Activated naive CD8-positive, alpha-beta T cell treated with anti-CD3 and anti-CD28 coated beads for 36 hours (primary cell): ENCODE results near the gene ACAP3. TPM values are rescaled to one million over a fixed set of nuclear protein-coding genes. Genes with fewer than 3 reads are reported as not detected.

Experiments
- DNase-seq: peaks from one replicate; pipeline ENCODE4 v3.0.0; 2021
- H3K27ac Mint-ChIP-seq: one replicate; pipeline ENCODE4 v1.8.0; 2022; ENCODE audit warnings: mild to moderate bottlenecking, moderate library complexity, mixed read lengths
- H3K27me3 Mint-ChIP-seq: one replicate; pipeline ENCODE4 v1.8.0; 2022; ENCODE audit warnings: mild to moderate bottlenecking, mixed read lengths
- H3K36me3 Mint-ChIP-seq: one replicate; pipeline ENCODE4 v1.8.0; 2021; ENCODE audit warnings: mild to moderate bottlenecking, mixed read lengths
- H3K4me1 Mint-ChIP-seq: one replicate; pipeline ENCODE4 v1.8.0; 2021; ENCODE audit warnings: mixed read lengths
- H3K4me3 Mint-ChIP-seq: one replicate; pipeline ENCODE4 v1.8.0; 2022; ENCODE audit warnings: mild to moderate bottlenecking, moderate library complexity, mixed read lengths
- H3K9me3 Mint-ChIP-seq: one replicate; pipeline ENCODE4 v1.8.0; 2022; ENCODE audit warnings: mixed read lengths
- total RNA-seq, 2 experiments: library from RNA; stranded (reverse); gene quantifications; one replicate each; pipeline ENCODE4 v1.2.3, GENCODE V29; 2021

ACAP3 gene
- total RNA-seq, 2 experiments from 2014 or later = 26.6 to 28.4 TPM

DNA sequence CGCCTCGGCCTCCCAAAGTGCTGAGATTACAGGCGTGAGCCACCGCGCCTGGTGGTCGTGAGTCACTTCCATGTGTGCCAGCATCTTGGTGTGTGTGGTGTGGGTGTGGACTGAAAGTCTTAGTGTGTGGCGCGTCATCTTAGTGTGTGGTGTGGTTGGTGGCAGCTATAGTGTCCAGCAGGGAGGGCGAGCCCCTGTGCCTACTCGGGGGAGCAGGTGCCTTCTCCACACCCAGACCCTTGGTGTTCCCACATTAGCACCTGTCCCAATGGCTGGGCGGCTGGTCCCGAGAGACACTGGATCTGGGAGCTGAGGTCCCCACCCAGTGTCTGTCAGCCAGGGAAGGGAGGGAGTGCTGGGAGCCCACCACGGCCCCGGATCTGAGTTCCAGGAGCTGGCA, 24.7 kb downstream of the ACAP3 start:
- Mint-ChIP-seq H3K4me1 (no peaks in the 10 kb centered on the region), H3K27me3 (no peaks in the 10 kb centered on the region), H3K27ac (no peak overlapping the region), H3K4me3 (no peak overlapping the region), H3K9me3 (no peaks in the 10 kb centered on the region), H3K36me3 (no peaks in the 10 kb centered on the region)
- no peak for DNase-seq

DNA sequence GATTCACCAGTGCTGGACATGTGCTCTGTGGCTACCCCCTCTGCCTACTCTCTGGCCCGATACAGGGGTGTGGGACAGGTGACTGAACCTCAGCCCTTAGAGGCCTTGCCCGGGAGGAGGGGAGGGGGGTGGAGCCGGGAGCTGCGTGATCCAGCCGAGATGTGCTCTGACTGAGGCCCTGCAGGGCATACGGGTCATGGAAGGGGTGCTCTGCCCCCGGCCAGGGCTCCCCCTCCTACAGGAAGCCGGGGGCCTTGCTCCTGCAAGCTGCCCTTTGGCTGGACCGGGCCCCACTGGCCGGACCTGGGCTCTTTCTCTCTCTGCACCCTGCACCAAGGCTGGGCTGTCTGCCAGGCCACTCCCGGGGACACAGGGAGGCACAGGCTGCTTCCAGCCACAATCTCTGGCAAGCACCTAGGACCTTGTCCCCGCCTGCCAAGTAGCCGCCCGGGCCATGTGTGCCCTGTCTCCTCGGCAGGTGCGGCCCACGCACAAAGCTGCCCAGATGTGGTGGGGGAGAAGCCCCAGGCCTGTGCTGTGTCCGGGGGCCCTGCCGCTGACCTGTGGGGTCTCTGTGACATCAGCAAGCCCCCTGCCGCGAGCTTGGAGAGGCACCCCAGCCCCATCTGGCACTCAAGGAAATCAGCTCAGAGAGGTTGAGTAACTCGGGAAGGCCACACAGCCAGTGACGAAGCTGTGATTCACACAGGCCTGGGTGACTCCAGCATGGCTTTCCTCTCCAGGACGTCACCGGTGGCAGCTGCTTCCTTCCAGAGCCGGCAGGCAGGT, 26.0 kb downstream of the ACAP3 start:
- no peaks in the 10 kb centered on the region for H3K36me3 Mint-ChIP-seq
- no peaks in the 10 kb centered on the region for H3K9me3 Mint-ChIP-seq
- H3K4me1 Mint-ChIP-seq = no peaks in the 10 kb centered on the region
- H3K27ac Mint-ChIP-seq = no peak overlapping the region
- no peak for DNase-seq
- H3K27me3 Mint-ChIP-seq = no peaks in the 10 kb centered on the region
- H3K4me3 Mint-ChIP-seq = no peak overlapping the region

DNA sequence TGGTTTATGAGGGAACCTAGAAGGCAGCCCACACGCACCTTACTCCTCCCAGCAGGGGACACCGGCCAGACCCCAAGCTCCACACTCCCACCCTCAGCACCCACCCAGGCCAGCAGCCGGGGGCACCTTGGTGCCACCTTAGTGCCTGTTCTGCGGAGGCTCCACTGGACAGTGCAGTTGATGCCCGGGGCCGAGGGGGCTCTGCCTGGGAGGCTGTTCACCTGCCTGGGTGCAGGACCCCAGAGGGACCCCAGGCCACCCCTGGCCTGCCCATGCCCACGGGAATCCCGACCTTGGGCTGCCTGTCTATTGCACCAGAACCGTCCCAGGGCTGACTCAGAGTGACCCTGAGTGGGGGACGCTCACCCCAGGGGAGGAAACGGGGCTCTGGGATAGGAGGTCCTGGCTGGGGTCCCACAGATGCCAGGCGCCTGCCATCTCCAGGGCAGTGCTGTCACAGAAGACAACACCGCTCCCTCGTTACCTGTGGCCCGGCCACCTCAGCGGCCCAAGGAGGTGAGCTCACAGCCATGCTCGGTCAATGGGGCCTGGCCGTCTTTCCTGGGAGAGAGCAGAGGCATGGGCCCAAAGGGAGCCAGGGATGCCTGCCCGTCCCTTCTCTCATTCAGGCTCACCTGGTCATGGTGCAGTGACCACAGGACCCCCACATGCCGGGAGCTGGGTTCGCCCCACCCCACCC, 26.8 kb downstream of the ACAP3 start:
- Mint-ChIP-seq H3K9me3 (no peaks in the 10 kb centered on the region), H3K4me1 (no peaks in the 10 kb centered on the region), H3K36me3 (no peaks in the 10 kb centered on the region), H3K4me3 (no peak overlapping the region), H3K27ac (no peak overlapping the region), H3K27me3 (no peaks in the 10 kb centered on the region)
- DNase-seq = no peak

DNA sequence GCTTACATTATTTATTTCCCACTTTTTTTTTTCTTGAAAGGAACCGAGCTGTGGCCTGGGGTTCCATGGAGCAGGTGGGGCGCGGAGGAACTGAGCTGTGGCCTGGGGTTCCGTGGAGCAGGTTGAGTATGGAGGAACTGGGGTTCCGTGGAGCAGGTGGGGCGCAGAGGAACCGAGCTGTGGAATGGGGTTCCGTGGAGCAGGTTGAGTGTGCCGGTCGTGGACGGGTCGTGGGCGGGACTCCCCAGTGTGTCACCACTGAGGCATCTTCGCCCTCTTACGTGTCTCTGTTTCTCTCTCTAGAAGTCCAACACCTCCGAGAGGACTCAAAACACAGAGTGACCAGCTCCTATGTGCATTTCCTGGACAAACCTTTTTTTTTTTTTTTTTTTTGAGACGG, 28.7 kb downstream of the ACAP3 start:
- Mint-ChIP-seq H3K4me1 (peaks cover 6% of the 10 kb centered on the region), H3K27ac (no peak overlapping the region), H3K36me3 (no peaks in the 10 kb centered on the region), H3K27me3 (no peaks in the 10 kb centered on the region), H3K9me3 (no peaks in the 10 kb centered on the region), H3K4me3 (no peak overlapping the region)
- no peak for DNase-seq

DNA sequence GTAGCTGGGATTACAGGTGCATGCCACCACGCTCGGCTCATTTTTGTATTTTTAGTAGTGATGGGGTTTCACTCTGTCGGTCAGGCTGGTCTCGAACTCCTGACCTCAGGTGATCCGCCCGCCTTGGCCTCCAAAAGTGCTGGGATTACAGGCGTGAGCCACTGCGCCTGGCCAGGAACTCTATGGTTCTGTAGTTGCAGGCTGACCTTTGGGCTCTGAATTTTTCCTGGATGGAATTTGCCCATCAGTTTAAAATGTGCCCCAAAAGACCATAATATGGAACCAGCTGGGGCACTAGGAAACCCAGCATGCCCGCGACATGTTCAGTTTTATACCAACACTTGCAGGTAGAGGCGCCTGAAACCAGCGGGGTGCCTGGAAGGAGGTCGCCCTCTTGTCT, 29.1 kb downstream of the ACAP3 start:
- Mint-ChIP-seq H3K4me3 (no peak overlapping the region), H3K36me3 (no peaks in the 10 kb centered on the region), H3K27me3 (no peaks in the 10 kb centered on the region), H3K4me1 (peaks cover 6% of the 10 kb centered on the region), H3K27ac (no peak overlapping the region), H3K9me3 (no peaks in the 10 kb centered on the region)
- DNase-seq = no peak

DNA sequence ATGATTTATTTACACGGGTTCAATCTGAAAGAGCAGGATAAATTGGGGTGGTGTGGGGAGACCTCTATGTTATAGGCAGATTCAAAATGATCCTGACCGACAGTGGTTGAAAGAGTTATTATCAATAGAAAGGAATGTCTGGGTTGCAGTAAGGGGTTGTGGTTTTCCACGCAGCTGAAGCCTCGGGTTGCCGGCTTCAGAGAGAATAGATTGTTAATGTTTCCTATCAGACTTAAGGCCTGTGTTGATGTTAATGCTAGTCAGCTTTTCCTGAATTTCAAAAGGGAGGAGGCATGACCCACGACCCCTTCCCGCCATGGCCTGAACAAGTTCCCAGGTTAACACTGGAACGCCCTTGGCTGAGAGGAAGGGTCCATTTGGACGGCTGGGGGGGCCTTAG, 31.9 kb downstream of the ACAP3 start:
- Mint-ChIP-seq H3K36me3 (peaks cover 14% of the 10 kb centered on the region), H3K27ac (no peak overlapping the region), H3K27me3 (no peaks in the 10 kb centered on the region), H3K9me3 (no peaks in the 10 kb centered on the region), H3K4me3 (no peak overlapping the region), H3K4me1 (peaks cover 24% of the 10 kb centered on the region)
- DNase-seq = no peak

DNA sequence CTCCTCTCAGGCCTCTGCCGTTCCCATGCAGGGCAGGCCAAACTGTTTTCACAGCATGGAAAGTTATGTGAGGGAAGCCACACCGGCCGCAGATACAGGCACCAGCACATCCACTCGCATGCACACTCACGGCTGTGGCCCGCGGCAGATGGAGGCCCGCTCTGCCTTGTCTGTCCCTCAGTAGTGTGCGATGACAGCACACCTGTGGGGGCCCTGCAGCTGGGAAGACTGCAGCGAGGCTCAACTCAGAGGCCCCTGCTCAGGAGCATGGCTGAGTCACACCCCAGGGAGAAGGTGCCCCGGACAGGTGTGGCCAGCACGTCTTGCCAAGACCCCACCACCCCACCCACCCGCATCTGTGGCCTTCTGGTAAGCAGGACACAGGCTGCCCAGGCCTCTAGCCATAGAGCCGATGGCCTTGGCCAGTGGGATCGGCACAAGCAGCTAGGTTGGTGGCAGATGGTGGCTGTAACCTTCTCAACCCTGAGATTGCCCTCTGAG, 32.7 kb downstream of the ACAP3 start:
- Mint-ChIP-seq H3K4me1 (peaks cover 32% of the 10 kb centered on the region), H3K36me3 (peaks cover 23% of the 10 kb centered on the region), H3K27me3 (no peaks in the 10 kb centered on the region), H3K27ac (no peak overlapping the region), H3K9me3 (no peaks in the 10 kb centered on the region), H3K4me3 (peak overlapping the region; percentile 79)
- DNase-seq = no peak

DNA sequence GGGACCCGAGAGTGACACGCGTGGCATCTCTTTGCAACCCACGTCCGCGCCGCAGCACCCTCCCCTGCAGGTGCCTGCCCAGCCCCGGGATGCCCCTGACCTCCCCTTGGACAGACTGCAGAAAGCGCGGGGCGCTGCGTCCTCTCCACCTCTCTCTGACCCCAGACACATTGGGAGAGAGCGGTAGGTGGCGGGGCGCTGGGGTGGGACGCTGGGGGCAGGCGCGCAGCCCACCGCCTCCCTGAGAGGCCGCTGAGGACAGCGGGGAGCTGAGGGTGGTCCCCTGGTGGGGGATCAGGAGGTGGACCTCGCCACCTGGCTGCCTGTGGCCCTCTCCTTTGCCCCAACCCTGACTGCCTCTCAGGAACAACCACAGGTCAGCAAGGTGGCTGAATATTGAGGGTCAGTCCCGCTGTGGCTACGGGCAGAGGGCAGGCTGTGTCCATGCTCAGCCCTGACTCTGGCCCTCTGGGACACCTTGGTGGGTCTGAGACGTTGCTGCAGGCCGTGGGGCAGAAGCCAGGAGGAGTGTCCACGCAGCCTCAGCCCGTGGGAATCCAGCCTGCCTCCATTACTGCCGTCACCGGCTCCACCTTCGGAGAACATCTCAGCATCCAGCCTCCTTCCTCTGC, 33.3 kb downstream of the ACAP3 start:
- H3K27me3 Mint-ChIP-seq = no peaks in the 10 kb centered on the region
- no peak for DNase-seq
- H3K4me1 Mint-ChIP-seq = peaks cover 36% of the 10 kb centered on the region
- peaks cover 26% of the 10 kb centered on the region for H3K36me3 Mint-ChIP-seq
- peak overlapping the region; percentile 79 for H3K4me3 Mint-ChIP-seq
- H3K27ac Mint-ChIP-seq = no peak overlapping the region
- H3K9me3 Mint-ChIP-seq = no peaks in the 10 kb centered on the region

DNA sequence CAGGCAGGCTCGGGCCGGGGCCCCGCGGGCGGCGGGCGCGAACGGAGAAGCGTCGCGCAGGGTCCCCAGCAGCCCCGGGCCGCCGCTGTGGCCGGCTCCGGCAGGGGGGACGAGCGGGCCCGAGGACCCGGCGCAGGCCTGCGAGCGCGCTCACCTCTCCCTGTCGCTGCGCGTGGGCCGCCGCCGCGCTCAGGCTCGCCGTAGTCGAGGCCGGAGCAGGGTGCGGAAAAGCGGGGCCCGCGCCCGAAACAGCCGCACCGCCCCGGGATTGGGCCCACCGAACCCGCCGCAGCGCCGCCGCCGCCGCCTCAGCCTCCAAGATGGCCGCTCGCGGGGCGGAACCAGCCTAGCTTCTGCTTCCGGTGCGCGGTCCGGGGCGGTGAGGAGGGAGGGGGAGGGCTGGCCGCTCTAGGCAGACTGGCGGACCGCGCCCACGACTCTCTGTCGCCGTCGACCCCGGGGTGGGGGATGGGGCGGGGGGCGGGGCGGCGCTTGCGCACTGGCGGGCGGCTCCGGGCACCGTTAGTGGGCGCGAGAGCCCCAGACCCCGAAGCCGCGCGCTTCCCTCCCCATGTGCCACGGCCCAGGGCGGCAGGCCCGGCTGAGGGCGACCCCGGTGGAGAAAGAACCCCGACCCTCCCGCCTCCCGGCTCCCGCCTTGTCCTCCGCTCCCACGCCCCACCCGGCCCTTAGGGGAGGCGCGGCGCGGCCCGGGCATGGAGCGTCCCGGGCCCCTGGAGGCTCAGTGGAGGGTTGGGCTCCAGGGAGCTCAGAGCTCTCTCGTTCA, 34.0 kb downstream of the ACAP3 start, which contains the start of gene UBE2J2:
TSS of gene UBE2J2 (minus strand) at position 343 of the 787 bp plus-strand sequence. CDS start 5,862 bp downstream, outside the sequence.
- H3K27ac Mint-ChIP-seq = peak within 1 kb of the TSS; percentile 83
- no peaks in the 10 kb centered on the region for H3K9me3 Mint-ChIP-seq
- H3K4me3 Mint-ChIP-seq = peak within 1 kb of the TSS; percentile 90
- no peaks in the 10 kb centered on the region for H3K27me3 Mint-ChIP-seq
- peak; percentile 93 for DNase-seq
- H3K4me1 Mint-ChIP-seq = peaks cover 36% of the 10 kb centered on the region
- peaks cover 26% of the 10 kb centered on the region for H3K36me3 Mint-ChIP-seq

DNA sequence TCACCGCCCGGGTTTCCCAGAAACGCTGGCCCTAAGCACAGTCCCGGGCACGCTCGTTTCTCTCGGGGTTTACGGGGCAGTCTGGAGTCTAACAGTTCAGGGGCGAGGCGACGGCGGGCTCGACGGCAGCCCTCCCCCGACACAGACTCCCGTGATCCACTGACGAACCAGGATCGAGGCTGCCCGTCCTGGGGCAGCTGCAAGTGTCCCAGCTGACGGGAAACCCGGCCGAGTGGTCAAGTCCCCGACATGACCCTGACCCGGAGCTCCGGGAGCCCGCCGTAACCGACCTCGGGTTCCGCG, 34.6 kb downstream of the ACAP3 start:
- H3K9me3 Mint-ChIP-seq = no peaks in the 10 kb centered on the region

DNA sequence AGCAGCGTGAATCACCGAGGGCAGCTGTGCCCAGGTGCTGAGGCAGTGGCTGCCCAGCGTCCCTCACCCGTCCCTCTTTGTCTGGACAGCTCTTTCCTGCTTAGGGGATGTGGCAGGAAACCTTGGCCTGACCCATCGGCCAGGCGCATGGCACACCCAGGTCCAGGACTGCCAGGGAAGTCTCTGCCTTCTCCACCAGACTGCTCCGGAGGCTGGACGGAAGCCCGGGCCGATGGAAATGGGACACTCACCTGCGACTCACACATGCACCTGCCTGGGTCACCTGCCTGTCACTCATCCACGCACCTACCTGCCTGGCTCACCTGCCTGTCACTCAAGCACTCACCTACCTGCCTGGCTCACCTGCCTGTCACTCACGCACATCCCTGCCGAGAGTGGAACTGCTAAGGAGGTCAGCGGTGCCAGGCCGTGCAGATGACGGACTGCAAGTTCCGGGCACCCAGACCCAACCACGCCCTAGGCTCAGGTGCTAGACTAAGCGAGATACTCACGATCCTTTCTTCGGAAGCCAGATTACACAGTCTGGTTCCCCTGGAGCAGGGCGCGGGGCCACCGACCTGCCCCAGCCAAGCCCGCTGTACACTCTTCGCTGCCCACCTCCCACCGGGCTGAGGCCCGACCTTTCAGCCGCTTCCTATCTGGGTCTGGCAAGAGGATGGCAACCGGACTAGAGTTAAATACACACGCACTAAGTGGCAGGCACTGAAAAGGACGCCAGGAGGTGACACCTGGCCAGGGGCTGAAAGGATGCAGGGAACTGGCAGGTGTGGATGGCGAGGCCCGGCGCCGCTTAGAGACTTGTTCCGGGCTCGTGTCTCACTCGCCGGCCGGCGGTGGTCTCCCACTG, 35.2 kb downstream of the ACAP3 start:
- no peak for DNase-seq
- Mint-ChIP-seq H3K4me1 (peaks cover 36% of the 10 kb centered on the region), H3K27ac (peak overlapping the region; percentile 83), H3K9me3 (no peaks in the 10 kb centered on the region), H3K36me3 (peaks cover 30% of the 10 kb centered on the region), H3K4me3 (peak overlapping the region; percentile 90), H3K27me3 (no peaks in the 10 kb centered on the region)

More for the DNA sequence above, 34.6 kb downstream of the ACAP3 start:
- H3K4me3 Mint-ChIP-seq = peak overlapping the region; percentile 90
- H3K27ac Mint-ChIP-seq = peak overlapping the region; percentile 83
- peaks cover 36% of the 10 kb centered on the region for H3K4me1 Mint-ChIP-seq
- peaks cover 27% of the 10 kb centered on the region for H3K36me3 Mint-ChIP-seq
- no peaks in the 10 kb centered on the region for H3K27me3 Mint-ChIP-seq
- DNase-seq = no peak

DNA sequence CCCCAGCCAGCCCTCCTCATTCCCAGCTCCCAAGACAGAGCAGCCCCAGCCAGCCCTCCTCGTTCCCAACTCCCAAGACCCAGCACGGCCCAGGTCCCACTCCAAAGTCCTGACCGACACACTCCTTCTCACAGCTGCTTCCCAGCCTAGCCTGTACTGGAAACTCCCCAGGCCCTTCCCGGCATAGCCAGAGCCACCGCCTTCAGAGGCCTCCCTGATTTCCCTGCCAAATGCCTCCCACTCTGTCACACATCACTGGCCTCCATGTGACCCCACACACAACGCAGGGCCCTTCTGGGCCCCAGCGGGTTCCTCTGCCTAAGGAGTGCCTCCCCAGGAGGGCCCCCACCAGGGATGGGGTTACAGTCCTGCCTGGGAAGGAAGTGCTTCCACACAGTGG, 36.9 kb downstream of the ACAP3 start:
- H3K36me3 Mint-ChIP-seq = peaks cover 40% of the 10 kb centered on the region
- H3K4me1 Mint-ChIP-seq = peaks cover 36% of the 10 kb centered on the region
- peak overlapping the region; percentile 73 for H3K27ac Mint-ChIP-seq
- no peak for DNase-seq
- H3K27me3 Mint-ChIP-seq = no peaks in the 10 kb centered on the region
- H3K4me3 Mint-ChIP-seq = peak overlapping the region; percentile 63
- H3K9me3 Mint-ChIP-seq = no peaks in the 10 kb centered on the region

DNA sequence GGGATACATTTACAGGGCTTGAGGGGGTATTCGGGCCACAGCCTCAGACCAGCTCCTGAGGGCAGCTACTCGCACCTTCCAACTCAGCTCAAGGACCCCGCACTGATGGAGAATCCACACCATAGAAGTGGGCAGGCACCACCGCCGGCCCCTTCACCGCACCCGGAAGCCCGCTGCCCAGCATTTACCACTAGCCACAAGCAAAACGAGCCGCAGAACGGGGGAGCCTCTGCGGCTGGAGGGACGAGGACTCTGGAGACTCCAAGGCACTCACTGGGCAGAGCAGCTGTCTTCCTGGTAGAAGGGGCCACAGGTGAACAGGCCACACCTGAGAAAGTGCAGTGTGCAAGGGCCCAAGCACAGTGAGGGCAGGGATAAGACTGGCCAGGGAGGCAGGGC, 39.4 kb downstream of the ACAP3 start:
- no peak overlapping the region for H3K27ac Mint-ChIP-seq

More for the DNA sequence above, 39.4 kb downstream of the ACAP3 start:
- H3K4me1 Mint-ChIP-seq = peaks cover 30% of the 10 kb centered on the region
- no peak for DNase-seq
- no peaks in the 10 kb centered on the region for H3K9me3 Mint-ChIP-seq
- H3K27me3 Mint-ChIP-seq = no peaks in the 10 kb centered on the region
- no peak overlapping the region for H3K4me3 Mint-ChIP-seq
- H3K36me3 Mint-ChIP-seq = peaks cover 46% of the 10 kb centered on the region
